NCI-H2107 treated with DMSO at 0.1 percent for 48 hours (cell line): ENCODE measurements around the gene ROPN1.
"Not testable (repeated sequence)": the region's sequence is repeated elsewhere in the genome, so short reads cannot be mapped to it uniquely, and the experiment has no call there.

ENCODE experiments used
- DNase-seq: peaks from one replicate; lab custom pipeline; 2025; ENCODE audit not compliant: unreplicated experiment; lab: John Stamatoyannopoulos, UW

The ROPN1 gene

GRCh38 chr3:123997543-123997942 lies 5.6 kb upstream of the ROPN1 start:
- no peak for DNase-seq

GRCh38 chr3:123993818-123994217 lies 1.9 kb upstream of the ROPN1 start:
- DNase-seq = peak; percentile 57

GRCh38 chr3:123986427-123986826 lies 5.5 kb downstream of the ROPN1 start:
- no peak for DNase-seq

- DNase-seq = no peak
Measured at GRCh38 chr3:123984957-123985356, 7.0 kb downstream of the ROPN1 start.

- DNase-seq = no peak
Measured at GRCh38 chr3:123984350-123984749, 7.6 kb downstream of the ROPN1 start.

GRCh38 chr3:123981317-123981716 lies 10.6 kb downstream of the ROPN1 start:
- DNase-seq = not testable (repeated sequence)

- DNase-seq = no peak
Measured at GRCh38 chr3:123980539-123980938, 11.4 kb downstream of the ROPN1 start.

GRCh38 chr3:123979525-123980501 lies 12.1 kb downstream of the ROPN1 start:
- peak; percentile 46 for DNase-seq

- DNase-seq = not testable (repeated sequence)
Measured at GRCh38 chr3:123976904-123977303, 15.0 kb downstream of the ROPN1 start.

GRCh38 chr3:123976181-123976898 lies 15.6 kb downstream of the ROPN1 start:
- DNase-seq = not testable (repeated sequence)

- DNase-seq = not testable (repeated sequence)
Measured at GRCh38 chr3:123975030-123975429, 16.9 kb downstream of the ROPN1 start.

GRCh38 chr3:123971406-123971805 lies 20.5 kb downstream of the ROPN1 start:
- no peak for DNase-seq

GRCh38 chr3:123967260-123967659 lies 24.7 kb downstream of the ROPN1 start:
- DNase-seq = peak; percentile 69

- DNase-seq = not testable (repeated sequence)
Measured at GRCh38 chr3:123966799-123967198, 25.1 kb downstream of the ROPN1 start.

- DNase-seq = not testable (repeated sequence)
Measured at GRCh38 chr3:123964793-123965192, 27.1 kb downstream of the ROPN1 start.

- no peak for DNase-seq
Measured at GRCh38 chr3:123961508-123961856, 30.4 kb downstream of the ROPN1 start.

GRCh38 chr3:123960781-123961507 lies 31.0 kb downstream of the ROPN1 start, which contains the start of gene CCDC14:
CCDC14 (minus strand) TSS chr3:123961229; CDS start chr3:123961173, 56 bp downstream.
- DNase-seq = peak; percentile 98

- peak; percentile 98 for DNase-seq
Measured at GRCh38 chr3:123953735-123954134, 38.2 kb downstream of the ROPN1 start.

- DNase-seq = no peak
Measured at GRCh38 chr3:123952844-123953520, 38.9 kb downstream of the ROPN1 start.
